ENCODE measurements around the gene PHGDH. TPM values are rescaled to one million over a fixed set of nuclear protein-coding genes. Genes with fewer than 3 reads are reported as not detected.

PHGDH gene
- total RNA-seq, 1 experiment from 2014 or later: 82.0 TPM

DNA sequence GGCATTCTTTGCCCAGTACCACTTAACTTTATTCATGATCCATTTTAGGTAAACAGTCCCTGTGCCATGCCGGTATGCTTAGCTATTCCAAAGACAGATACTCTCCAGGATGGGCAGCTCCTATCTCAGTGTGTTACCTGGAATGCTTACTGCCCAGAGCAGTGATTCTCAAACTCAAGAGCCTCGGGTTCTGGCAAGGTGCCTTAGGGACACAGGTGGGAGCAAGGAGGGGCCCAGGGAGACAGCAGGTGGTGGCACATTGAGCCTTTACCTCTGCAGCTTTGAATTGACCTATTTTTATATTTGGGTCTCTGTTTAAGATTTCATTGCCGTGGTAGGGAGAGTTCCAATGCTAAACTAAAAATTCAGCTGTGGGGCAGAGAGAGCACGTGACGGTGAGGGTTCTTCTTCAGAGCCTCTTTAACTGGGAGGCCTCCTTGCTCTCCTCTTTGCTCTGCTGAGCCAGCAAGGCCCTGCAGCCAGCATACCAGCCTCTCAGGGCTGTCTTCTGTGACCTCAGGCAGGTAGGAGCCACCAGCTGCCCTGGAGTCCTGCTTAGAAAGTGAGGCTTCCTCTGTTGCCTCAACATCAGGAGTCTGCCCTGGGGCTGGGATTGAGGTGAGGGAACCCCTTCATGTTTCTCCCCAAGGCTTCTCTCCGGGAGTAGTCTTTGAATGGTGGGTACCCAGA is 20.2 kb downstream of the PHGDH start:
- no TSS peak for BruUV-seq (replicated peaks)
- no peak overlapping the region for H3K27ac ChIP-seq (ENCODE audit: low read length)
- H3K4me3 ChIP-seq (ENCODE audit: low read depth in 2 of 2, low read length in 2 of 2): no peak overlapping the region
- POLR2A ChIA-PET: no interaction called here
- CTCF ChIA-PET: no interaction called here
- TF ChIP-seq POLR2AphosphoS5 (IDR thresholded peaks at IDR 0.05; ENCODE audit: low read depth, low read length): no peak
- no peak for TF ChIP-seq TCF7L2 (IDR thresholded peaks at IDR 0.05; ENCODE audit: low read depth, low read length)
- no peak for TF ChIP-seq SIN3A (IDR thresholded peaks at IDR 0.05; ENCODE audit: borderline replicate concordance, insufficient read depth, low read depth, low read length)
- TF ChIP-seq CTCF (IDR thresholded peaks at IDR 0.05): no peak
- TF ChIP-seq, protein P1, sequence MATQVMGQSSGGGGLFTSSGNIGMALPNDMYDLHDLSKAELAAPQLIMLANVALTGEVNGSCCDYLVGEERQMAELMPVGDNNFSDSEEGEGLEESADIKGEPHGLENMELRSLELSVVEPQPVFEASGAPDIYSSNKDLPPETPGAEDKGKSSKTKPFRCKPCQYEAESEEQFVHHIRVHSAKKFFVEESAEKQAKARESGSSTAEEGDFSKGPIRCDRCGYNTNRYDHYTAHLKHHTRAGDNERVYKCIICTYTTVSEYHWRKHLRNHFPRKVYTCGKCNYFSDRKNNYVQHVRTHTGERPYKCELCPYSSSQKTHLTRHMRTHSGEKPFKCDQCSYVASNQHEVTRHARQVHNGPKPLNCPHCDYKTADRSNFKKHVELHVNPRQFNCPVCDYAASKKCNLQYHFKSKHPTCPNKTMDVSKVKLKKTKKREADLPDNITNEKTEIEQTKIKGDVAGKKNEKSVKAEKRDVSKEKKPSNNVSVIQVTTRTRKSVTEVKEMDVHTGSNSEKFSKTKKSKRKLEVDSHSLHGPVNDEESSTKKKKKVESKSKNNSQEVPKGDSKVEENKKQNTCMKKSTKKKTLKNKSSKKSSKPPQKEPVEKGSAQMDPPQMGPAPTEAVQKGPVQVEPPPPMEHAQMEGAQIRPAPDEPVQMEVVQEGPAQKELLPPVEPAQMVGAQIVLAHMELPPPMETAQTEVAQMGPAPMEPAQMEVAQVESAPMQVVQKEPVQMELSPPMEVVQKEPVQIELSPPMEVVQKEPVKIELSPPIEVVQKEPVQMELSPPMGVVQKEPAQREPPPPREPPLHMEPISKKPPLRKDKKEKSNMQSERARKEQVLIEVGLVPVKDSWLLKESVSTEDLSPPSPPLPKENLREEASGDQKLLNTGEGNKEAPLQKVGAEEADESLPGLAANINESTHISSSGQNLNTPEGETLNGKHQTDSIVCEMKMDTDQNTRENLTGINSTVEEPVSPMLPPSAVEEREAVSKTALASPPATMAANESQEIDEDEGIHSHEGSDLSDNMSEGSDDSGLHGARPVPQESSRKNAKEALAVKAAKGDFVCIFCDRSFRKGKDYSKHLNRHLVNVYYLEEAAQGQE (IDR thresholded peaks at IDR 0.05; ENCODE audit: insufficient read depth in 1 of 2, low read depth in 2 of 2, low read length in 1 of 2): no peak
- in situ Hi-C loops (cut with HindIII; ENCODE audit: low pct_unique_long_range_greater_than_20kb, low sequenced_read_pairs) (no loop called here), intact Hi-C loops (cut with micrococcal nuclease; ENCODE audit: unreplicated experiment) (no loop called here)
- H3K4me1 ChIP-seq (ENCODE audit: control insufficient read depth, insufficient read depth, low read length): no peaks in the 10 kb centered on the region
- no peaks in the 10 kb centered on the region for H3K27me3 ChIP-seq (ENCODE audit: control insufficient read depth, insufficient read depth, low read length)
- H3K9me3 ChIP-seq (ENCODE audit: control insufficient read depth, insufficient read depth, low read depth, low read length): no peaks in the 10 kb centered on the region
- H3K36me3 ChIP-seq (ENCODE audit: control insufficient read depth, insufficient read depth, low read length): peaks cover 7% of the 10 kb centered on the region
- ATAC-seq: no peak
- no peak for DNase-seq (ENCODE audit: low read depth, low spot score)

DNA sequence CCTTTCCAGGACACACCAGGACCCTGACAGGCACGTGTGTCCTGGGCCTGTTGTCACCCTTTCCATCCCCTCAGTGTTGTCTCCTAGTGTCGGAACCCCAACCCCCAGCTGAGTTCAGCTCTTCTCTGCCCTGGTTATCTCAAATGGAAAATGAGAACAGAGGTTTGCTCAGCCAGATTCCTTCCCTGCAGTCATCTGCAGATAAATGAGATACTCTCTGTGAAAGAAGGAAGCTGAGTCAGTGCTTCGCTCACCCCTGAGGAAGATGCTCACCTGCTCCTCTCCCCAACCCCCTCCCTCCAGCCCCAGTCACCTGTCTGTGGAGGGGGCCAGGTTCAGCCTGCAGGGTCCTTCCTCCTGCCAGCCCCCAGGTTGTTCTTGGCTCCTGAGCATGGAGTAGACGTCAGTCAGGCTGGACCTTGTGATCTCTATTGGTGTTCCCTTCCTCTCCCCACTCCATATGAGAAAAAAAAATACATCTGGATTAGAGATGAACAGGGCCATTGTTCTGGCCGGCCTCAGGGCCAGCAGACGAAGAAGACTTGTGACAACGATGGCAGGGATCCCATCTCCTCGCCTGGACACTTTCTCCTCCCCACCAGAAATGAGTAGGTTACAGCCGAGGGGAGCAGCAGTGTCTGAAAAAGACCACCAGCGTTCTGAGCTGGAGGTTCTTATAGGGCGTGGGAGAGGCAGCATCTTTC is 20.9 kb downstream of the PHGDH start:
- Histone ChIP-seq H3K4me3 (ENCODE audit: low read depth in 2 of 2, low read length in 2 of 2) (no peak overlapping the region), H3K4me1 (ENCODE audit: control insufficient read depth, insufficient read depth, low read length) (no peaks in the 10 kb centered on the region), H3K27me3 (ENCODE audit: control insufficient read depth, insufficient read depth, low read length) (no peaks in the 10 kb centered on the region), H3K36me3 (ENCODE audit: control insufficient read depth, insufficient read depth, low read length) (peaks cover 7% of the 10 kb centered on the region), H3K27ac (ENCODE audit: low read length) (no peak overlapping the region), H3K9me3 (ENCODE audit: control insufficient read depth, insufficient read depth, low read depth, low read length) (no peaks in the 10 kb centered on the region)
- no peak for TF ChIP-seq POLR2AphosphoS5 (IDR thresholded peaks at IDR 0.05; ENCODE audit: low read depth, low read length)
- TF ChIP-seq, protein P1 (IDR thresholded peaks at IDR 0.05; ENCODE audit: insufficient read depth in 1 of 2, low read depth in 2 of 2, low read length in 1 of 2): no peak
- no peak for TF ChIP-seq TCF7L2 (IDR thresholded peaks at IDR 0.05; ENCODE audit: low read depth, low read length)
- TF ChIP-seq SIN3A (IDR thresholded peaks at IDR 0.05; ENCODE audit: borderline replicate concordance, insufficient read depth, low read depth, low read length): no peak
- TF ChIP-seq CTCF (IDR thresholded peaks at IDR 0.05): no peak
- in situ Hi-C loops (cut with HindIII; ENCODE audit: low pct_unique_long_range_greater_than_20kb, low sequenced_read_pairs): no loop called here
- DNase-seq (ENCODE audit: low read depth, low spot score) (no peak), ATAC-seq (no peak)
- POLR2A ChIA-PET: no interaction called here
- intact Hi-C loops (cut with micrococcal nuclease; ENCODE audit: unreplicated experiment): no loop called here
- BruUV-seq (replicated peaks): no TSS peak
- CTCF ChIA-PET: interaction anchor here (0.6 kb wide), 1 partner anchor 82 kb away, joined by 3 read pairs; no protein-coding TSS in a partner anchor
